HG02852 (cell line): ENCODE measurements around the gene PRRG4.
"Not testable (repeated sequence)": the region's sequence is repeated elsewhere in the genome, so short reads cannot be mapped to it uniquely, and the experiment has no call there.

Experiments
- ATAC-seq: cut with Tn5 transposase; IDR thresholded peaks from one replicate; pipeline ENCODE4 v1.9.1; 2021; ENCODE audit warnings: mild to moderate bottlenecking, moderate library complexity; ENCODE audit not compliant: unreplicated experiment

The PRRG4 gene

DNA sequence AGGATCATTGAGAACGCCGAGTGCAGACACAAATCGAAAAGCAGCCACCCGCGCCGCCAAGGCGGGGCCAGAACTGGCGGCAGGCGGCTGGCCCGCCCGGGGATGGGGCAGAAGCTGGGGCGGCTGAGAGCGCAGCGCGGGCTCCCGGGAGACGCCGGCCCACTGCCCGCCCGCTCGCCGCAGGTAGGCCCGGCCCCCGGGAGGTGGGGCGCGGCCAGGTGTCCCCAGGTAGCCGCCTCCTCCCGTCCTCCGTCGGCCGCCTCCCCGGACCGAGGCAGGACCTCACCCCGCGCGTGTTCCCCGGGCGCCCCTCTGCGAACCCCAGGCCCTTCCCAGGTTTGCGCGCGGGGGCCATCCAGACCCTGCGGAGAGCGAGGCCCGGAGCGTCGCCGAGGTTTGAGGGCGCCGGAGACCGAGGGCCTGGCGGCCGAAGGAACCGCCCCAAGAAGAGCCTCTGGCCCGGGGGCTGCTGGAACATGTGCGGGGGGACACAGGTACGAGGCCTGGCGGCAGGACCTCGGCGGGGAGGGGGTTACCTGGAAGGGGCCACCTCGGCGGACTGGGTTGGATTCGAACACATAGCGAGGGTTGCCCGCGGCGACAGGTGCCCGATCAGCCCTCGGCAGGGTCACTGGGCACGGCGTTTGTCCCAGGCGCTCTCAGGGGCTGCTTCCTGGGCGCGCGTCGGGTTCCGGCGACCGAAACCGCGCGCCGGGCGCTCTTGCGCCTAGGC, at the start of gene PRRG4:
TSS of gene PRRG4 (plus strand) at position 248 of the 733 bp plus-strand sequence. CDS start 603 bp downstream, outside the sequence.
- ATAC-seq = peak; percentile 89

GRCh38 chr11:32780839-32781238, 48.9 kb upstream of the PRRG4 start:
- not testable (repeated sequence) for ATAC-seq

DNA sequence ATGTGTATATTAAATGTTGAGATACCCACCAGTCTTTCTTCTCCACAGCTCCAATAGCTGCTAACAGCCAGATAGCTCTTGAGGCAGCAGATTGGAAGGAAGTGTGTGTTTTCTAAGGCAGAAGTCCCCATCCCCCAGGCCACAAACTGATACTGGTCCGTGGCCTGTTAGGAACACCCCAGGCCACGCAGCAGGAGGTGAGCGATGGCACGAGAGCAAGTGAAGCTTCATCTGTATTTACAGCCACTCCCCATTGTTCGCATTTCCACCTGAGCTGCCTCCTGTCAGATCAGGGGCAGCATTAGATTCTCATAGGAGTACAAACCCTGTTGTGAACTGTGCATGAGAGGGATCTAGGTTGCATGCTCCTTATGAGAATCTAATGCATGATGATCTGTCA, 48.0 kb upstream of the PRRG4 start:
- no peak for ATAC-seq

DNA sequence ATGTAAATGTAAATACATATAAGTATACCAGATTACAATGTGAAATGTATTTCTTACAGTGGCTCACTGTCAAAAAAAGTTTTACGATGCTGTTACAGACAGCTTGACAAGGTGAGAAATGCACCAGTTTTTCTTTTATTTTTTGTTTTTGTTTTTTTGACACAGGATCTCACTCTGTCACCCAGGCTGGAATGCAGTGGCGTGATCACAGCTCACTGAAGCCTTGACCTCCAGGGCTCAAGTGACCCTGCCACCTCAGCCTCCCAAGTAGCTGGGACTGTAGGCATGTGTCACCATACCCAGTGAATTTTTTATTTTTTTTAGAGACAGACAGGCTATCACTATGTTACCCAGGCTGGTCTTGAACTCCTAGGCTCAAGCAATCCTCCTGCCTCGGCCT, 44.5 kb upstream of the PRRG4 start:
- ATAC-seq = no peak

DNA sequence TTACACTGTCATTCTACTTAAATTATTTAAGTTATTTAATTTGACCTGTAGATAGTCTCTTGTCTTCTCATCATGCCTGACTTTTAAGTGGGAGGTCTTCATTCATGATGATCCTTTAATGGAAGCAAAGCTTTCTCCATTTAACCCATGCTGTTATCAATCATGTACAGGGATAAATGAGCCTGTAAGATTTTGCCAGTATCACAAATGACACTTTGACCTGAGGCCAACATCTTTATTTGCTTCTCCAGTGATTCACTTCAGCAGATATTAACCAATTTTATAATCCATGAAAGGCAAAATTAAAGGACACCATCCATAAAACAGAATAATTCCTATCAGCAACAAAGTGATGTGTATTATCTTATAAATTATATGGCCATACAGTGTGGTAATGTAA, 42.9 kb upstream of the PRRG4 start:
- no peak for ATAC-seq

- no peak for ATAC-seq
These were observed 38.8 kb upstream of the PRRG4 start for GRCh38 chr11:32790916-32791315.

DNA sequence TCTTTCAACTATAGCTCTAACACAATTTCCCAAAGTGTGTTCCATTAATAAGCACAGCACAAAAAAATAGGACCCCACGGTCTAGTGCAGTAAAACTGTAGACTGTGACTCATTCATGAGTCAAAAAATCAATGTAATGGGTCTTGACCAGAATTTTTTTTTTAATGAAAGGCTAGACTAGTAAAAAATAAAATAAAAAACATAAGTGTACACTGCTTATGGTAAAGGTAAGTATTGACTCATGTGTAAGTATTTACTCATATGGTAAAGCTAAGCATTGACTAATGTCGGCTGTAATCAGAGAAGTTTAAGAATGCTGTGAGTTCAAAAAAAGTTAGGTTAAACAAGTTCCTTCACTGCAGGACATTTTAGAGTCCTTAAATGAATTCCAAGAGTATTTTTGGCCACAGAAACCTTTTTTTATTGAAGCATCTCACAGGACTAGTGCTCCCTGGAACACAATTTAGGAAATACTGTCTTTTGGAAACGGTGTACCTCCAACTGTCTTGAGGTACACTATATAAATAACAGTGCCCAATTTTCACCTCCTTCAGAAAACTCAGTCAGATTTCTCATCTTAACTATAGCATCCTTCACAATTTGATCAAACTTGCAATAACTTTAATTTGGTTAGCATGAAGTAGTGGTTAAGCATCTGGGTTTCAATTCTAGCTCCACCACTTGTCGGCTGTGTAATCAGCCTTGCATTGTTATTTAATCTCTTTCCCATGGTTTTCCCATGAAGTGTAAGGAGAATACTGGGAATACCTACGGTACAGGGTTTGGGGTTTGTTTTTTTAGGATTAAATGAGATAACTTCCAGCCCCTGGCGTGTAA, 37.4 kb upstream of the PRRG4 start:
- peak; percentile 15 for ATAC-seq

- peak; percentile 90 for ATAC-seq
These were observed 36.7 kb upstream of the PRRG4 start for GRCh38 chr11:32792948-32793475.

DNA sequence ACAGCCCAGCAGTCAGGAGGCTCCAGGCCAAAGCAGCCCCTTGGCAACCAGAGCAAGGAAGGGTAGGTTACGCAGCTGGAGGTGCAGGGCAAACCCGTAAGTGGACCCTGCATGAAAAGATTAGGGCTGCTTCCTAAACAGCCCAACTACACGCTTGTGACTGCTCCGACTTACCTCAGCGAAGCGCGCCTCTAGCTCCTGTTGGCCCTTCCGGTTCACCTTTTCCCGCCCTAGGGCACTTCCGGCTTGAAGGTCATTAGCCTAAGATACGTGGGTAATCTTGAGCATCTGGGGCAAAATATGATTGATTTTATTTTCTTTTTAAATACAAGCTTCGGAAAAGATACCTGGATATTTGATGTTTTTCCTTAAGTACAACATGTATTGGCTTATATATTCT, 35.3 kb upstream of the PRRG4 start, which contains the start of gene CCDC73:
TSS of gene CCDC73 (minus strand) at position 224 of the 400 bp plus-strand sequence. CDS start 34,419 bp downstream, outside the sequence.
- no peak for ATAC-seq

DNA sequence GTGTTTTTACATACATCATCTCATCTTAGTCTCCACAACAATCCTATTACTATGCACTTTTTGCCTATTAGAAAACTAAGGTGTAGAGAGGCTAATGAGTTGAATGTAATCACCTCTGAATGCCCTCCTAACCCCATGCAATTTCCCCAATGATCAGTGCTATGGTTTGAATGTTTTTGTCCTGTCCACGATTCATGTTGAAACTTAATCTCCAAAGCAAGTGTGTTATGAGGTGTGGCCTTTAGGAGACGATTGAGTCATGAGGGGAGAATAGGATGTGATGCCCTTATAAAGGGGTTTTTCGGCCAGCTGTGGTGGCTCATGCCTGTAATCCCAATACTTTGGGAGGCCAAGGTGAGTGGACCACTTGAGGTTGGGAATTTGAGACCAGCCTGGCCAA, 33.3 kb upstream of the PRRG4 start:
- no peak for ATAC-seq

DNA sequence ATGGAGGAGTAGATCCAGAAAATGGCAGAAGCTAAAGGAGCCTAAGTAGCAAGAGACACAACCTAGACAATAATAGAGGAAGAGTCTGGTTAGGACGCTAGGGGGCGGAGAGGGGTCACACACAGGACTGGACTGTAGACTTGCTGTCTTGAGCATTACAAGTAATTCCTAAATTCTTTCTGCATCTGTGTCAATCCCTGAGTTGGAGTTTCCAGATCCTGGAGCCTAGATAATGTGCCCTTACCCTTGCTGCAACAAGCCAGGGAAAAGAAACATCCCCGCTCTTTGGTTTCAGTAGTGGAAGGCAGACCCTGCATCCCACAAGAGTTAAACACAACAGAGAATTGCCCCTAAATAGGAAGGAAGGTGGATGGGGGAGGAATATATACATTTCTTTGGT, 20.4 kb upstream of the PRRG4 start:
- ATAC-seq = peak; percentile 97

- ATAC-seq = no peak
These were observed 12.4 kb upstream of the PRRG4 start for GRCh38 chr11:32817181-32817851.

GRCh38 chr11:32817852-32818183, 11.9 kb upstream of the PRRG4 start:
- ATAC-seq = no peak

DNA sequence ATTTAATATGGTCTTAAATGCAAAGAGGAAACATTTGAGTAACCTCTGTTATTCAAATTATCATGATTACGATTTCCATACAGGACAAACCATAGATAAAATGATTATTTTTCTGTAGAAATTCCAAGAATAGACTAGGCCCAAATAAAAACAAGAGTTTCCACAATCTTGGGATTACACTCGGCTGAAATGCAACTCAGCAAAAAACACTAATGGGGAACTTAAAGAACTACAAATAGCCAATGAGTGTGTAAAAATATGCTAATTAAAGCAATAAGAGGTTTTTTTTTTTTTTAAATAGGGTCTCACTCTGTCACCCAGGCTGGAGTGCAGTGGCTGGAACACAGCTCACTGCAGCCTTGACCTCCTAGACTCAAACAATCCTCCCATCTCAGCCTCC, 10.5 kb upstream of the PRRG4 start:
- ATAC-seq = no peak

GRCh38 chr11:32820497-32820896, 9.2 kb upstream of the PRRG4 start:
- ATAC-seq = no peak

DNA sequence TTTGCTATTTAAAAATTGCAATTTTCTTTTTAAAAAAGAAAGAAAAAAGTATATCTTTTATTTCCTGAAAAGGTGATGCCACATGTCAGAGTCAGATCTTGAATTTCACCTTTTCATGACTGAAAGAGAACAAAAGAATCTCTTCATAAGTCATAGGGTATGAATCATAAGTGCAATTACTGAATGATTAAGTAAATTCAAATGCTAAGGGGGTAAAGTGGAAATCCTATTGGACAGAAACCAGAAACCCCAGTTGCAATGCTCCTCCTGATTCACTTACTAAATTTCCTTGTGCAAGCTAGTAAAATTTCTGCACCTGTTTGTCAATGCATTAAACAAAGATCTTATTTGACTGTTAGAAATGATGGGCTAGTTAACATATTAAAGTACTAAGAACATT, 8.2 kb upstream of the PRRG4 start:
- ATAC-seq = no peak

DNA sequence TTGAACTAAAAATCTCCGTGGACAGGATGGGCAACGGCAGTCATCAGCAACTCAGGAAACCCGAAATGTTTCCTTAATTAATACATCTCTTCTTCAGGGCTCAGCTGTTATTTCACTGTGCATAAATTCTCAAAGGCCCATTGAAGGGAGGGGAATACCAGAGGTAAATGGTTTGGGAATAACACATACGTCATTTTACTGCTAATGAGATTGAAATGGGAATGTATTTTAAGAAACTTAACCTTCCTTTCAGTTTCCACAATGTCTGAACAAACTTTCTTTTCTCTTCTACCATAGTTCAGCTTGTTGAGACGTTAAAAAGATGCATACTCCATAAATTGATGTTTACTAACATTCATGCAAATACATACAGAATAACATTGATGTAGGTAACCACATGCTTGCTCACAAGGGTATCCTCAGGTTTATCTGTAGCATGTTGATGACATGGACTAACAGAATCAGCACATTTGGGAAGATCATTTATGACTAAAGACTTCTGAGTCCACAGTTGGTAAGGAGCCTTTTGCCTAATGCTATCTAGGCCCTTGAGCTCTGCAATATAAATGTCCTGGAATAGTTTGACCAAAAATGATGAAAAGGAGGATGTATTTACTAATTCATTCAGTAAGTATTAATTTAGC, 7.7 kb upstream of the PRRG4 start:
- ATAC-seq = no peak

DNA sequence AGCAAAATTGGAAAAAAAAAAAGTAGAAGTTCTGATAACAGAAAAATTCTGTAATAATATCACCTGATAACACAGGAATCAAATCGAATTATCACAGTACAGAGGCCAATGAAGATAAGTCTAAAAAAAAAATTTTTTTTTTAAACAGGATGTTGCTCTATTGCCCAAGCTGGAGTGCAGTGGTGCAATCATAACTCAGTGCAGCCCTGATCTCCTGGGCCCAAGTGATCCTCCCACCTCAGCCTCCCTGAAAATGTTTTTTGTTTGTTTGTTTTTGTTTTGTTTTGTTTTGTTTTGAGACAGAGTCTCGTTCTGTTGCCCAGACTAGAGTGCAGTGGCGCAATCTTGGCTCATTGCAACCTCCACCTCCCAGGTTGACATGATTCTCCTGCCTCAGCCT, 6.1 kb upstream of the PRRG4 start:
- not testable (repeated sequence) for ATAC-seq

GRCh38 chr11:32826113-32826512, 3.6 kb upstream of the PRRG4 start:
- no peak for ATAC-seq

GRCh38 chr11:32827276-32827675, 2.5 kb upstream of the PRRG4 start:
- no peak for ATAC-seq

DNA sequence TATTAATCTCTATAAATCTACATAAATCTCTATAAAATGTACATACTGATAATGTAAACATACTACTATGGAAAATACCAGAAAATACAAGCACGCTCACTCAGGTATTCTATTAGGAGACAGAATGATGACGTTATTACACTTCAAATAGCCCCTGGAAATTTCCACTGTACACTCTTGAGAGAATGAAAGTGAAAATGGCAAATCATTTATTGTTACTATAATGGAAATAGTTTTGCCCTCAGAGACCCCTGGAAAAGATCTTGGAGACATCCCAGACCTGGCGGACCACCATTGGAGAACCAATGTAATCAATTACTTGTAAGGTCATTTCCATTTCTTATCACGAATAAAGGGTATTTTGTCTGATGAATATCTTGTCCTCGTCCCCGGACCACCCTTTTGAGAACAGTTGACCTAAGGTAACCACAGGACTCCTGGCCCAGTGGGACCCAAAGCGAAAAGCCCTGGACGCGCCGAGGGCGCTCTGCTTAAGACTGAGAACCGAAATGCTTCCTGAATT, 509 bp upstream of the PRRG4 start:
- ATAC-seq = peak; percentile 44
